Skin of body (tissue), 3 donors: ENCODE results near the gene DGKD. TPM values are rescaled to one million over a fixed set of nuclear protein-coding genes. Genes with fewer than 3 reads are reported as not detected.

Experiments
- DNase-seq: peaks from one replicate; lab custom pipeline; 2025; lab: John Stamatoyannopoulos, UW
- small RNA-seq: library from RNA; depleted of rRNA; stranded (forward); fragments of <200 nt; gene quantifications from one replicate; pipeline ENCODE3, GENCODE V24; 2014; ENCODE audit warnings: low replicate concordance
- total RNA-seq: library from RNA; depleted of rRNA; stranded (reverse); fragments of >200 nt; gene quantifications from one replicate; pipeline ENCODE4 v1.2.3, GENCODE V29; 2014

Gene DGKD
- total RNA-seq, 1 donor from 2014 or later = 27.6 TPM

GRCh38 chr2:233490831-233491230 lies 136.5 kb downstream of the DGKD start:
- no peak for DNase-seq

- no peak for DNase-seq
Measured at GRCh38 chr2:233491326-233491725, 137.0 kb downstream of the DGKD start.

GRCh38 chr2:233492078-233492477 lies 137.8 kb downstream of the DGKD start:
- no peak for DNase-seq

DNA sequence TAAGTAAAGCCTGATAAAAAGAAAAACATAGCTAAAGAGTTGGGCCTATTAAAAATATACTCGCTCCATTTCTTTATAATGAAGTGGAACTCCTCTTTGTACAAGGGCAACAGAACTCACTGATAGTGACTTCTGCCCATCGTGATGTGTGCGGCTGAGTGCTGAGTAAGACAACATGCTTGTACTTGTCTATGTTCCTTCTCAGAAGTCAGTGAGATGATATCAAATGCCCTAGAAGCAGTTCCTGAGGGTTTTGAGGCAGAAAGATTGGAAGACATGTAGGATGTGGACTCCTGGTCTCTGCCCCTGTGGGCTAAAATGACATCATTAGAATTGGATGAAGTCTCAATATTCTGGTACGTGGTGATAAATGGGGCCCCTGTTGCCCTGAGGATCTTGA lies 138.5 kb downstream of the DGKD start:
- no peak for DNase-seq

DNA sequence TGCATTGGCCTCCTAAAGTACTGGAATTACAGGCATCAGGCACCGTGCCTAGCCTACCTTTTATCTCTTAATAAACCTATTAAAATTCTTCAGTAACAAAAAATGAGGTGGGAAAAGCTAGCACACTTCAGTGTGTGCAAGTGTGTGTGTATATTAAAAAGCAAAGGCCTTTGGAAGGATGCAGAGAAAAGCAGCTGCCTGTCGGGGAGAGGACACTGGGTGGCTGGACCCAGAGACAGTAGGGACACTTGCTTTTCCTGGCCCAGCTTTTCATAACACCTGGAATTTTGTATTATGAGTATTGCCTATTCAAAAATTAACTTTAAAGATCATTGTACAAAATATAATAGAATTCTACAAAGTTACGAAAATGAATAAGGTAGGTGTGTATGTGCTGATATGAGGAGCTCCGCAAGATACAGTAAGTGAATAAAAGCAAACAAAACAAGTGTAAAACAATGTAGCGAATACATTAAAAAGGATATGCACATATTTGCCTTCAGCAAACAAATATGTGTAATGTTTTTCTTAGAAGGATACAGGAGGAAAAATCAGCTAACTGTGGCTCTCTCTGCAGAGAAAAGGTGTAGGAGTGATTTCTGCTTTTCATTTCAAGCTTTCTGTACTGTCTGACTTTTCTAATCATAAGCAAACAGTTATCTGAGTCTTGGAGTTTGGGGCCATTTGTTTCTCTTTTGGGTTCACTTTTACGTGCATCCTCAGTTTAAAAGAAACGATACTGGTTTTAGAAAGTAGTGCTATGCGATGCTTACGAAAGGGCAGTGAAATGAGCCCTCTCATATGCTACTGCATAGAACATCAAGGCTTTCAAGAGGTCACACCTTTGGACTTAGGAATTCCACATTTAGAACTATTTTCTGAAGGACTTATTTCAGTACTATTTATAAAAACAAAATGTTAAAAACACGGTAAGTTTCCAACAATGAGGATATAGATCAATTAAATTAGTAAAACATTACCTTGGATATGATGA lies 141.5 kb downstream of the DGKD start:
- no peak for DNase-seq

DNA sequence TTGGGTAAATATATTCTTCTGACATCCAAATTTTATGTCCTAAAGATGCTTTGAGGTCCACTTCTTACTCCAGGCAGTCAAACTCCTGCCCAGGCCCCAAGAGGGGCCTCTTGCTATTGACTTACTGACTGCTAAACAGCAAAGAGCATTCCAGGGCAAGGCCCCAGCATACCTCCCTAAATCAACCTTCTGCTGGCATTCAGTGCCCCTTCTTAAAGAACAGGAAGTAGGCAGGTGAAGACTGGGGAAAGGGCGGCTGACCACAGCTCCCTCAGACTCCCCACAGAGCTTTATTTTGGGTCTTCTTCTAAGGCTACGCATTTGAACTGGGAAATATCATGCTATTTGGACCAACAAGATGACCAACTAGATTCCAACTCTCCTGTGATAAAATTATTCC lies 143.4 kb downstream of the DGKD start:
- no peak for DNase-seq

DNA sequence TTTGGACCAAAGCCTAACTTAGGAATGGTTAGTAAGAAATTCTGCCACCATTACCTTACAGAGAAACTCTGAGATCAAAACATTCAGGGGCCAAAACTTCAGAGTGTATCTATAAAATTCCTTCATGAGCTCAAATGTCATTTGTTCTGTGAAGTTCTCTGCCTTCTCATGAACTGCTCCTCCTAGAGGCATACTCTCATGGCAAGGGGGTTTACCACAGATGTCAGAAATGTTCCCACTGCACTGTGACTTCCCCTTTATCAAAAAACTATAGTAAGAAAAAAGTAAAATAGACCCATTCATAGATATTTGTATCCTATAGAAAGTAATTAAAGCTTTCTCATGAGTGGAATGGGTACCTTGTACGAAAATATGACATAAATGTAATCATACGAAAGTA lies 143.8 kb downstream of the DGKD start:
- no peak for DNase-seq

DNA sequence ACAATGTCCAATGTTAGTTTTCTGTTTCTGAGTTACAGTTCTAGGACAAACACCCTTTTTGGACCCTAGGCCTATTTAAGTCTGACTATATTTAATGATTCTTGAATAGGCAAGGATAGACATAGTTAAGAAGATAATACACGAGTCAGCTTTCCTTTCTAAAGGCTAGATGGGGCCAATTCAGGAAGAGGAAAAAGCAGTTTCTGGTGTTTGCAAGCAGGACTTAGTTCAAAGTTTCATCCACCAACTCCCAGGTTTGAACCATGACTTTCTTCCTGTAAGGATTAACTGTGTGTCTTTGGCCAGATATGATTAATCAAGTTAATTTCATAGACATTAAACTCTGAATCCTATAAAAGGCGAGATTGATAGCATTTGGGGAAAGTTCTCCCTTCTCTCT lies 145.6 kb downstream of the DGKD start:
- DNase-seq = no peak

GRCh38 chr2:233501198-233502076 lies 147.1 kb downstream of the DGKD start:
- DNase-seq = no peak

DNA sequence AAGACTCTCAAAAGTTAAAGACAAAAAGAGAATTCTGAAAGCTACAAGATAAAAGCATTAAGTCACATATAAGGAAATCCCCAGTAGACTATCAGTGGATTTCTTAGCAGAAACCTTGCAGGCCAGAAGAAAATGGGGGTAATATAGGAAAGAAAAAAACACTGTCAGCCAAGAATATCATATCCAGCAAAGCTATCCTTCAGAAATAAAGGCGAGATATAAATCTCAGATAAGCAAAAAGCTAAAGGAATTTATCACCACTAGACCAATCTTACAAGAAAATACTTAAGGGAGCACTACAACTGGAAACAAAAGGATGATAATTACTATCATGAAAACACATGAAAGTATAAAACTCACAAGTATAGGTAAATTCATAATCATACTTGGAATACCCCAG lies 149.2 kb downstream of the DGKD start:
- no peak for DNase-seq

- no peak for DNase-seq
Measured at GRCh38 chr2:233503947-233504637, 149.8 kb downstream of the DGKD start.

DNA sequence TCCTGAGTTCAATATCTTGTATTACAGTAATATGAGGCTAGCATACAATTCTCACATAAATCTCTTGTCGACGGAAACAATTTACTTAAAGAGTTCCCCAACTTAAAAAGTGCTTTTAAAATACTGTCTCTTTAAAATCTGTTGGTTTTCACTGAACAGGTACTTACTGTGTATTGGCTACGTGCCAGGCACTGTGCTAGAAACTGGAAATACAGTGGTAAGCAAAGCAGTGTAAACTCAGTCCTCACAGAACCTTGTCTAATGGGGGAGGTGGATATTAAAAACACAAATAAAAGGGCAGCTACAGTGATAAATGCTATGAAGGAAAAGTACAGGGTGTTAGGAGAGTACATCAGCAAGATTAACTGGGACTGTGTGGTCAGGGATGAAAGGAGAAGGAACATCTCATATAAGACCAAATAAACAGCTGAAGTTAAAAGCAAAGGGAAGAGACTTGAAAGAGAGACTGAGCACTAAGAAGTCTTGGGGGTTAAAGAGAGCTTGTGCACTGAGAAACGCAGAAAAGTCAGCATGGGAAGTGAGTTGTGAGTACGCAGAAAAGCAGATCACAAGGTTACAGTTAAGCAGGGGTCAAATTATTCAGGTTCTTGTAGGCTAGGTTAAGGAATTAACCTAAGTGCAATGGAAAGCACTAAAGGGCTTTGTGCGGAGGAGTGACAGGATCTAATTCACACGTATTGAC lies 159.8 kb downstream of the DGKD start:
- DNase-seq = no peak

GRCh38 chr2:233519787-233520611 lies 165.7 kb downstream of the DGKD start:
- no peak for DNase-seq

Small RNA genes within 50 kb of the gene (small RNA-seq; reads per million reads assigned to genes)
- not detected for gene RF00019

Other genes starting within 250 kb of the DGKD start
- gene ATG16L1, start 102.8 kb upstream of the DGKD start, total RNA-seq = 20.3 TPM
- not detected for gene SAG, start 46.7 kb upstream of the DGKD start, total RNA-seq
- 32.1 TPM for gene USP40, start 212.3 kb downstream of the DGKD start, total RNA-seq